ENCODE measurements around the gene XPR1. TPM values are rescaled to one million over a fixed set of nuclear protein-coding genes. Genes with fewer than 3 reads are reported as not detected.
"Not testable (repeated sequence)": the region's sequence is repeated elsewhere in the genome, so short reads cannot be mapped to it uniquely, and the experiment has no call there.

XPR1 gene
- polyA plus RNA-seq, 4 donors = 31.1 to 42.1 (median 34.9) TPM

- DNase-seq (ENCODE audit: low read depth in 4 of 4, low spot score in 2 of 4) = not testable (repeated sequence)
Observed at GRCh38 chr1:180831507-180831906, 199.7 kb downstream of the XPR1 start.

- not testable (repeated sequence) for DNase-seq (ENCODE audit: low read depth in 4 of 4, low spot score in 2 of 4)
Observed at GRCh38 chr1:180833180-180833579, 201.4 kb downstream of the XPR1 start.

GRCh38 chr1:180836449-180836848 is 204.6 kb downstream of the XPR1 start:
- DNase-seq (ENCODE audit: low read depth in 4 of 4, low spot score in 2 of 4) = no peak

- no peak for DNase-seq (ENCODE audit: low read depth in 4 of 4, low spot score in 2 of 4)
Observed at GRCh38 chr1:180837020-180837419, 205.2 kb downstream of the XPR1 start.

- no peak for DNase-seq (ENCODE audit: low read depth in 4 of 4, low spot score in 2 of 4)
Observed at GRCh38 chr1:180838535-180838934, 206.7 kb downstream of the XPR1 start.

GRCh38 chr1:180839547-180839946 is 207.7 kb downstream of the XPR1 start:
- DNase-seq (ENCODE audit: low read depth in 4 of 4, low spot score in 2 of 4) = no peak

- DNase-seq (ENCODE audit: low read depth in 4 of 4, low spot score in 2 of 4) = no peak
Observed at GRCh38 chr1:180841415-180841814, 209.6 kb downstream of the XPR1 start.

- DNase-seq (ENCODE audit: low read depth in 4 of 4, low spot score in 2 of 4) = no peak
Observed at GRCh38 chr1:180842052-180842451, 210.2 kb downstream of the XPR1 start.

- DNase-seq (ENCODE audit: low read depth in 4 of 4, low spot score in 2 of 4) = no peak
Observed at GRCh38 chr1:180842491-180843275, 210.9 kb downstream of the XPR1 start.

- no peak for DNase-seq (ENCODE audit: low read depth in 4 of 4, low spot score in 2 of 4)
Observed at GRCh38 chr1:180845352-180845751, 213.5 kb downstream of the XPR1 start.

GRCh38 chr1:180848191-180848590 is 216.4 kb downstream of the XPR1 start:
- no peak for DNase-seq (ENCODE audit: low read depth in 4 of 4, low spot score in 2 of 4)

- no peak for DNase-seq (ENCODE audit: low read depth in 4 of 4, low spot score in 2 of 4)
Observed at GRCh38 chr1:180849031-180849775, 217.4 kb downstream of the XPR1 start.

GRCh38 chr1:180851995-180852887 is 220.4 kb downstream of the XPR1 start:
- no peak for DNase-seq (ENCODE audit: low read depth in 4 of 4, low spot score in 2 of 4)

GRCh38 chr1:180854001-180854400 is 222.2 kb downstream of the XPR1 start:
- peak in 1 of 4 donors; percentile 9 for DNase-seq (ENCODE audit: low read depth in 4 of 4, low spot score in 2 of 4)

GRCh38 chr1:180854456-180854855 is 222.6 kb downstream of the XPR1 start:
- no peak for DNase-seq (ENCODE audit: low read depth in 4 of 4, low spot score in 2 of 4)

GRCh38 chr1:180857947-180858725 is 226.3 kb downstream of the XPR1 start:
- DNase-seq (ENCODE audit: low read depth in 4 of 4, low spot score in 2 of 4) = not testable (repeated sequence)

- no peak for DNase-seq (ENCODE audit: low read depth in 4 of 4, low spot score in 2 of 4)
Observed at GRCh38 chr1:180859306-180859705, 227.5 kb downstream of the XPR1 start.

- no peak for DNase-seq (ENCODE audit: low read depth in 4 of 4, low spot score in 2 of 4)
Observed at GRCh38 chr1:180860535-180860934, 228.7 kb downstream of the XPR1 start.

GRCh38 chr1:180862305-180862704 is 230.5 kb downstream of the XPR1 start:
- no peak for DNase-seq (ENCODE audit: low read depth in 4 of 4, low spot score in 2 of 4)

GRCh38 chr1:180863158-180863775 is 231.4 kb downstream of the XPR1 start:
- peak in 1 of 4 donors; percentile 11 for DNase-seq (ENCODE audit: low read depth in 4 of 4, low spot score in 2 of 4)

Data from left renal cortex interstitium (tissue), 4 donors.